Cardiac muscle cell (in vitro differentiated cells and primary cell): Measurements from ENCODE around the gene DNM2. TPM values are rescaled to one million over a fixed set of nuclear protein-coding genes. Genes with fewer than 3 reads are reported as not detected.

Experiments used
- DNase-seq, 2 donors: peaks; one replicate each; pipeline versions ENCODE4 v3.0.0 to v3.0.0-alpha.2; 2010 to 2017; ENCODE audit warnings: low read depth in 1 of 2, low spot score in 1 of 2
- H3K27ac ChIP-seq: fragments of 200-600 bp; sonication (generic); 2 replicates; pipeline ENCODE4 v1.5.1; 2016
- H3K27me3 ChIP-seq: fragments of 200-600 bp; sonication (generic); 2 replicates; pipeline ENCODE4 v1.6.0; 2016; ENCODE audit warnings: control low read depth
- H3K36me3 ChIP-seq: fragments of 200-600 bp; sonication (generic); 2 replicates; pipeline ENCODE4 v1.5.1; 2016; ENCODE audit warnings: control low read depth
- H3K4me1 ChIP-seq: fragments of 200-600 bp; sonication (generic); 2 replicates; pipeline ENCODE4 v1.8.1; 2017; ENCODE audit warnings: low read depth, mild to moderate bottlenecking, mixed run types
- H3K4me3 ChIP-seq: fragments of 200-600 bp; sonication (generic); 2 replicates; pipeline ENCODE4 v1.5.1; 2016; ENCODE audit warnings: mild to moderate bottlenecking
- H3K9me3 ChIP-seq: fragments of 200-600 bp; sonication (generic); 2 replicates; pipeline ENCODE4 v1.5.1; 2017; ENCODE audit warnings: low read depth, mild to moderate bottlenecking, control low read depth
- polyA plus RNA-seq: library from polyadenylated mRNA; unstranded; fragments of >200 nt; fragmentation: Nextera tagmentation; extraction: Ambion mirVana; gene quantifications from 2 replicates; pipeline ENCODE4 v1.2.1, GENCODE V29; 2016
- total RNA-seq: library from RNA; depleted of rRNA; stranded (reverse); fragments of >200 nt; gene quantifications from 2 replicates; pipeline ENCODE4 v1.2.3, GENCODE V29; 2016
- TF ChIP-seq, protein P1 (sequence below): IDR thresholded peaks from 2 replicates; pipeline ENCODE4 v1.5.1; 2012; ENCODE audit warnings: low read depth, mild to moderate bottlenecking, low read length

The DNM2 gene
- total and polyA plus RNA-seq, 2 experiments from 2014 or later = 122 to 132 TPM

- Histone ChIP-seq H3K27ac (peak overlapping the region; percentile 48), H3K27me3 (no peaks in the 10 kb centered on the region), H3K4me1 (peaks cover 3% of the 10 kb centered on the region), H3K9me3 (no peaks in the 10 kb centered on the region), H3K36me3 (no peaks in the 10 kb centered on the region), H3K4me3 (peak overlapping the region; percentile 52)
- peak in 1 of 2 donors; percentile 58 for DNase-seq
- TF ChIP-seq, protein P1, sequence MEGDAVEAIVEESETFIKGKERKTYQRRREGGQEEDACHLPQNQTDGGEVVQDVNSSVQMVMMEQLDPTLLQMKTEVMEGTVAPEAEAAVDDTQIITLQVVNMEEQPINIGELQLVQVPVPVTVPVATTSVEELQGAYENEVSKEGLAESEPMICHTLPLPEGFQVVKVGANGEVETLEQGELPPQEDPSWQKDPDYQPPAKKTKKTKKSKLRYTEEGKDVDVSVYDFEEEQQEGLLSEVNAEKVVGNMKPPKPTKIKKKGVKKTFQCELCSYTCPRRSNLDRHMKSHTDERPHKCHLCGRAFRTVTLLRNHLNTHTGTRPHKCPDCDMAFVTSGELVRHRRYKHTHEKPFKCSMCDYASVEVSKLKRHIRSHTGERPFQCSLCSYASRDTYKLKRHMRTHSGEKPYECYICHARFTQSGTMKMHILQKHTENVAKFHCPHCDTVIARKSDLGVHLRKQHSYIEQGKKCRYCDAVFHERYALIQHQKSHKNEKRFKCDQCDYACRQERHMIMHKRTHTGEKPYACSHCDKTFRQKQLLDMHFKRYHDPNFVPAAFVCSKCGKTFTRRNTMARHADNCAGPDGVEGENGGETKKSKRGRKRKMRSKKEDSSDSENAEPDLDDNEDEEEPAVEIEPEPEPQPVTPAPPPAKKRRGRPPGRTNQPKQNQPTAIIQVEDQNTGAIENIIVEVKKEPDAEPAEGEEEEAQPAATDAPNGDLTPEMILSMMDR = no peak
These were observed 15.8 kb upstream of the DNM2 start for GRCh38 chr19:10701955-10702525.

DNA sequence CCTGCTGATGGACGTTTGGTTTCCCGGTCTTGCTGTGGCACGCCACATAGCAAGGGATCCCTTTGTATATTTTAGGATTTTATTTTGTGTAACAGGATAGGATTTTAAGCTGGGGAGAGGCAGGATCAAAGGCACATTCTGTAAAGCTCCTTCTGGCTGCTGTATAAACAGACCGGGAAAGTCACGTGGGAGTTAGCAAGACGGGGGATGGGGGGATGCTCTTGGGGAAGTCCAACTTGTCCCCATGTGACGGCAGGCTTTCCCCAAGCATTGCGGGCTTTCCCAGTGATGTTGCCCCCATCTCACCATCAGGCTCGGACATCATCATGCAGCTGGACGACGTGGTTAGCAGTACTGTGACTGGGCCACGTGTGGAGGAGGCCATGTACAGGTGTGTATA lies 10.9 kb upstream of the DNM2 start:
- TF ChIP-seq, protein P1 = no peak
- Histone ChIP-seq H3K4me1 (peaks cover 3% of the 10 kb centered on the region), H3K27me3 (no peaks in the 10 kb centered on the region), H3K4me3 (no peak overlapping the region), H3K27ac (no peak overlapping the region), H3K36me3 (no peaks in the 10 kb centered on the region), H3K9me3 (no peaks in the 10 kb centered on the region)
- no peak for DNase-seq

GRCh38 chr19:10707440-10707839 lies 10.4 kb upstream of the DNM2 start:
- no peak for DNase-seq
- Histone ChIP-seq H3K36me3 (no peaks in the 10 kb centered on the region), H3K27ac (no peak overlapping the region), H3K27me3 (no peaks in the 10 kb centered on the region), H3K9me3 (no peaks in the 10 kb centered on the region), H3K4me1 (no peaks in the 10 kb centered on the region), H3K4me3 (no peak overlapping the region)
- TF ChIP-seq, protein P1 = no peak

GRCh38 chr19:10708291-10708690 lies 9.6 kb upstream of the DNM2 start:
- Histone ChIP-seq H3K4me3 (no peak overlapping the region), H3K27ac (no peak overlapping the region), H3K27me3 (no peaks in the 10 kb centered on the region), H3K36me3 (no peaks in the 10 kb centered on the region), H3K9me3 (no peaks in the 10 kb centered on the region), H3K4me1 (no peaks in the 10 kb centered on the region)
- TF ChIP-seq, protein P1 = no peak
- DNase-seq = no peak

DNA sequence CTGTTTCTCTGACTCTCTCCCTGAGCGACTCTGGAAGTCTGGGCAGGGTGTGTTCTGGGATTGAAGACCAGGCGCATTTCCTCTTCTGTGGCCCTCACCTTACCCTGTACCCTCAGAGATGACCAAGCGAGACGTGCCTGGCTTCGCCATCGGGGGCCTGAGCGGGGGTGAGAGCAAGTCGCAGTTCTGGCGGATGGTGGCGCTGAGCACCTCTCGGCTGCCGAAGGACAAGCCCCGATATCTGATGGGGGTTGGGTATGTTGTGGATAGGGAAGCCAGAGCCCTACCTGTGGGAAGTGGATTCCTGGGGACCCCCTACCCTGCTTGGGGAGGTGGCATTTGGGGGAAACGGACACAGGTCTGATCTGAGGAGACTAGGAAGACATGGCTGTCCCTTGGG lies 5.8 kb upstream of the DNM2 start:
- Histone ChIP-seq H3K4me3 (no peak overlapping the region), H3K36me3 (no peaks in the 10 kb centered on the region), H3K27me3 (no peaks in the 10 kb centered on the region), H3K27ac (no peak overlapping the region), H3K9me3 (no peaks in the 10 kb centered on the region), H3K4me1 (no peaks in the 10 kb centered on the region)
- DNase-seq = no peak
- TF ChIP-seq, protein P1 = no peak
